ENCODE results near the gene TMEM256. TPM values are rescaled to one million over a fixed set of nuclear protein-coding genes. Genes with fewer than 3 reads are reported as not detected.

Gene TMEM256
- total and polyA plus RNA-seq, 2 of the 8 experiments (the other 6 are each of a cell fraction or from before 2014, with no cell fraction given) = 97.0 to 350 TPM

DNA sequence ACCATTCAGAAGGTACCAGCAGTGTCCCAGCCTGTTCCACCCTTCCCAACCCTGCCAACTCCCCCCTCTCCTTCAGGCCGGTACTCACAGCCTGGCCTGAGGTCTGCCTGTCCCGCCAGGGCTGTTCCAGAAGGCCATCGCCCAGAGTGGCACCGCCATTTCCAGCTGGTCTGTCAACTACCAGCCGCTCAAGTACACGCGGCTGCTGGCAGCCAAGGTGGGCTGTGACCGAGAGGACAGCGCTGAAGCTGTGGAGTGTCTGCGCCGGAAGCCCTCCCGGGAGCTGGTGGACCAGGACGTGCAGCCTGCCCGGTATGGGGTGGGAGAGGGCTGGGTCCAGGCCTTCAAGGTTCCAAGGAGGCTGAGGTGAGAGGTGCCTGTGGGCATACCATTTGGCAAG is 10.9 kb upstream of the TMEM256 start:
- Histone ChIP-seq H3K4me2 (ENCODE audit: insufficient read depth in 1 of 2, low read depth in 2 of 2, low read length in 2 of 2) (no peak overlapping the region), H3K23me2 (ENCODE audit: low read depth, low read length) (peaks cover 4% of the 10 kb centered on the region; the same call in 1 of the 2 replicates), H3K4me1 (replicated peaks in 1 of 4; ENCODE audit: control insufficient read depth in 3 of 4, insufficient read depth in 4 of 4, low read length in 3 of 4) (peaks cover 0 to 12% (median 7%) of the 10 kb centered on the region in 4 experiments; a peak in 5 of 7 replicates), H3K4ac (replicated peaks; ENCODE audit: insufficient read length, low read depth, low read length) (no peak overlapping the region), H2AFZ (ENCODE audit: low read length) (no peak overlapping the region), H3K56ac (replicated peaks; ENCODE audit: insufficient read length, low read depth, low read length) (no peak overlapping the region), H3K9ac (replicated peaks in 1 of 4; ENCODE audit: extremely low read depth in 1 of 4, low read depth in 3 of 4, low read length in 3 of 4) (no peak overlapping the region), H3K4me3 (ENCODE audit: extremely low read depth in 1 of 4, insufficient read depth in 2 of 4, low read depth in 3 of 4, low read length in 4 of 4) (no peak overlapping the region), H3K18ac (ENCODE audit: extremely low read depth, low read length) (no peak overlapping the region), H4K8ac (ENCODE audit: extremely low read depth, insufficient read depth, low read length) (no peak overlapping the region), H2BK20ac (ENCODE audit: low read length) (no peak overlapping the region), H2AK5ac (ENCODE audit: low read depth, low read length) (no peak overlapping the region), H2BK5ac (ENCODE audit: low read depth, low read length) (no peak overlapping the region), H2BK120ac (replicated peaks; ENCODE audit: low read depth, low read length) (no peak overlapping the region), H3K23ac (ENCODE audit: insufficient read length) (no peak overlapping the region), H4K91ac (replicated peaks; ENCODE audit: insufficient read length, low read length) (no peak overlapping the region), H2BK12ac (ENCODE audit: low read depth, low read length) (no peak overlapping the region), H3K79me2 (ENCODE audit: control insufficient read depth in 1 of 2, insufficient read depth in 2 of 2, low read length in 2 of 2) (no peaks in the 10 kb centered on the region), H3K14ac (ENCODE audit: insufficient read length) (no peak overlapping the region), H3K9me3 (ENCODE audit: insufficient read depth in 2 of 2, low read depth in 1 of 2, low read length in 1 of 2) (no peaks in the 10 kb centered on the region), H2BK15ac (ENCODE audit: low read length) (no peak overlapping the region), H3K79me1 (ENCODE audit: low read depth, low read length) (0 out of 2 replicates have a peak, but pooled peaks cover 1% of the 10 kb centered on the region), H4K20me1 (replicated peaks in 1 of 2; ENCODE audit: control insufficient read depth in 1 of 2, insufficient read depth in 2 of 2, low read length in 2 of 2) (peaks cover 2 to 13% of the 10 kb centered on the region in 2 experiments), H4K5ac (ENCODE audit: insufficient read length, low read depth, low read length) (no peak overlapping the region), H3K27me3 (replicated peaks in 1 of 4; ENCODE audit: control insufficient read depth in 3 of 4, extremely low read depth in 1 of 4, insufficient read depth in 3 of 4, low read length in 3 of 4) (no peaks in the 10 kb centered on the region), H3K27ac (ENCODE audit: low read depth, low read length) (no peak overlapping the region), H3K36me3 (ENCODE audit: control insufficient read depth in 2 of 4, insufficient read depth in 4 of 4, low read length in 3 of 4) (peaks cover 0 to 34% (median 14%) of the 10 kb centered on the region in 4 experiments; a peak in 6 of 8 replicates)
- FAIRE-seq (no peak), DNase-seq (ENCODE audit: low read depth in 1 of 2, low spot score in 2 of 2) (no peak)
- POLR2A ChIA-PET (ENCODE audit: partially characterized antibody) = interaction anchor here (0.7 to 2.8 kb wide), 6 partner anchors 8 to 69 kb away, joined by 3 to 14 read pairs (median 4); partner anchors contain the start of genes NLGN2 and TMEM256
- CTCF ChIA-PET (ENCODE audit: partially characterized antibody) = interaction anchor here (2.4 kb wide), 1 partner anchor 23 kb away, joined by 5 read pairs; no protein-coding TSS in a partner anchor
- TF ChIP-seq SIN3A (conservative IDR thresholded peaks at IDR 0.05 in 1 of 2, IDR thresholded peaks at IDR 0.05 in 1 of 2; ENCODE audit: low read depth in 1 of 2, low read length in 2 of 2) = no peak
- TF ChIP-seq ZNF274 (IDR thresholded peaks at IDR 0.05; ENCODE audit: borderline replicate concordance, extremely low read depth, low read length) = no peak
- no peak for TF ChIP-seq RBBP5 (IDR thresholded peaks at IDR 0.05; ENCODE audit: borderline replicate concordance, low read depth, low read length)
- TF ChIP-seq POLR2AphosphoS5 (IDR thresholded peaks at IDR 0.05; ENCODE audit: low read depth, low read length) = no peak
- TF ChIP-seq CEBPB (IDR thresholded peaks at IDR 0.05; ENCODE audit: low read depth, low read length) = no peak
- 89% methylated on average over 14 of the region's 14 CpGs; no CpG with 5 or more reads in 1 of the 2 experiments for WGBS, 2 experiments (ENCODE audit: extremely low coverage in 1 of 2, insufficient coverage in 1 of 2, insufficient read length in 1 of 2, insufficient replicate concordance in 2 of 2, low coverage in 1 of 2, low lambda C conversion rate in 2 of 2, missing lambda C conversion rate in 1 of 2)

All from H1 (cell line).